Activated naive CD4-positive, alpha-beta T cell treated with anti-CD3 and anti-CD28 coated beads, Interleukin-2, amount 10 ng/mL, durations not matched to agents 7 days and 5 days (primary cell): ENCODE data around the gene LGR4.
"Not testable (repeated sequence)": the region's sequence is repeated elsewhere in the genome, so short reads cannot be mapped to it uniquely, and the experiment has no call there.

ENCODE experiments used
- CTCF ChIA-PET: fragments of 350-600 bp; sonication (Branson Sonifier 250); formaldehyde crosslinking; loops from one replicate; lab custom pipeline; 2021; ENCODE audit warnings: antibody characterized with exemption; lab: Charles Lee
- DNase-seq: peaks from one replicate; pipeline ENCODE4 v3.0.0-alpha.2; 2020
- H3K27ac Mint-ChIP-seq: one replicate; pipeline ENCODE4 v1.8.0; 2021; ENCODE audit warnings: mild to moderate bottlenecking, moderate library complexity, mixed read lengths
- H3K27me3 Mint-ChIP-seq: one replicate; pipeline ENCODE4 v1.8.0; 2021; ENCODE audit warnings: mild to moderate bottlenecking, mixed read lengths
- H3K36me3 Mint-ChIP-seq: one replicate; pipeline ENCODE4 v1.8.0; 2021; ENCODE audit warnings: mixed read lengths
- H3K4me1 Mint-ChIP-seq: one replicate; pipeline ENCODE4 v1.8.0; 2021; ENCODE audit warnings: mixed read lengths
- H3K4me3 Mint-ChIP-seq: one replicate; pipeline ENCODE4 v1.8.0; 2021; ENCODE audit warnings: mild to moderate bottlenecking, moderate library complexity, mixed read lengths
- H3K9me3 Mint-ChIP-seq: one replicate; pipeline ENCODE4 v1.8.0; 2021; ENCODE audit warnings: mixed read lengths

LGR4 gene

DNA sequence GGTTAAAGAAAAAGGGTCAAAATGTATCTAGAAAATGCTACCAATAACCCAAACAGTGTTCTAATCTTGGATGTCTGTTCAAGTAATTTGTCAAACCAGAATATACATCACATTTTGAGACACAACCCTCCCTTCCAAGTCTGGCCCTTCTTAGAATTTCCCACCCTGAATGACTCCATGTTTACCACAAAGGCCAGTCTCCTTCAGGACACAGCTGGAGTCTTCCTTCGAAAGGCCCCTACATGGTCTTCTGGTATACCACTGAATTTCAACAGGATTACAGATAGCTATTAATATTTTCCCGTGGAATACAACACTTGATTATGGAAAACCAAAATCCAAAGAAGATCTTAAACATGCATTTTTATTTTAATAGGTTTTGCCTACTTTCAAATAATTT, 119.8 kb downstream of the LGR4 start:
- H3K27ac Mint-ChIP-seq: no peak overlapping the region
- H3K4me3 Mint-ChIP-seq: no peak overlapping the region
- H3K4me1 Mint-ChIP-seq: no peaks in the 10 kb centered on the region
- DNase-seq: no peak
- H3K27me3 Mint-ChIP-seq: no peaks in the 10 kb centered on the region
- H3K9me3 Mint-ChIP-seq: no peaks in the 10 kb centered on the region
- H3K36me3 Mint-ChIP-seq: peaks cover 9% of the 10 kb centered on the region
- CTCF ChIA-PET: no interaction called here

- H3K4me3 Mint-ChIP-seq: no peak overlapping the region
- H3K36me3 Mint-ChIP-seq: peaks cover 9% of the 10 kb centered on the region
- no peaks in the 10 kb centered on the region for H3K4me1 Mint-ChIP-seq
- CTCF ChIA-PET: no interaction called here
- H3K27me3 Mint-ChIP-seq: no peaks in the 10 kb centered on the region
- no peak overlapping the region for H3K27ac Mint-ChIP-seq
- no peaks in the 10 kb centered on the region for H3K9me3 Mint-ChIP-seq
- no peak for DNase-seq
Measured at GRCh38 chr11:27350511-27350910, 122.1 kb downstream of the LGR4 start.

DNA sequence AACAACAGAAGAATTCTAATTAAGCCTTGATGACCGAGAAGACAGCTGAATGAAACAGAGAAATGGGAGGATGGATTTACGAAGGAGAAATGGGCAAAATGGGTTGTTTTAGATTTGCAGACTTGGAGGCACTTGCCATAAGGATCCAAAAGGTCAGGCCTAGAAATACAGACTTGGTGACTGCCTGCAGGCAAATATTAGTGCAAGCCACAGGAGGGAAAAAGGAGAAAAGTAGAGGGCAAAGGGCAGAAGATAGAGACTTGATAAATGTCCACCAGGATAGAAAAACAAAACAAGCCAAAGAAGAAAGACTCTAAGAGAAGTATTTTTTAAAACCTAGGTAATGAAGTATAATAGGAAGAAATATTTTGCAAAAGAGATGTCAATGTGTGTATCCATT, 122.7 kb downstream of the LGR4 start:
- Mint-ChIP-seq H3K27me3 (no peaks in the 10 kb centered on the region), H3K36me3 (peaks cover 10% of the 10 kb centered on the region), H3K4me3 (no peak overlapping the region), H3K9me3 (no peaks in the 10 kb centered on the region), H3K27ac (no peak overlapping the region), H3K4me1 (no peaks in the 10 kb centered on the region)
- DNase-seq: no peak
- CTCF ChIA-PET: no interaction called here

- Mint-ChIP-seq H3K9me3 (no peaks in the 10 kb centered on the region), H3K36me3 (peaks cover 10% of the 10 kb centered on the region), H3K27ac (no peak overlapping the region), H3K27me3 (no peaks in the 10 kb centered on the region), H3K4me3 (no peak overlapping the region), H3K4me1 (no peaks in the 10 kb centered on the region)
- DNase-seq: no peak
- CTCF ChIA-PET: no interaction called here
Measured at GRCh38 chr11:27348340-27348873, 124.2 kb downstream of the LGR4 start.

GRCh38 chr11:27347359-27348339, 124.9 kb downstream of the LGR4 start:
- H3K4me1 Mint-ChIP-seq: no peaks in the 10 kb centered on the region

DNA sequence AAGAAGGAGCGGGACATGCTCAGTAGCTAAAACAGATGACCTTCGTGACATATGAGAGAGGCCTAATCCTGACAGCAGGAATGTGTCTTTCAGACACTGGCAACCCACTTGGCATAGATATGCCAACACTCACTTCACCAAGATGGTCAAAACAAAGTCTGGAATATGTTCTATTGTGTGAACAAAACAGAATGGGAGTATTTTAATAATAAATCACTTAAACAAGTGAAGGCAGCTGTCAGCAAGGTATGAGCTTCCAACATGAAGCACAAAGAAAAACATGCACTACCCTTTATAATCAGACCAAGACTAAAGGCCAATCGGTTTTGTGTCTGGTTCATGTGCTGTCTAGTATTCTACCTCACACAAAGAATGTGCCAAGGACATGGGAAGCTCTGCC, 132.6 kb downstream of the LGR4 start:
- H3K27me3 Mint-ChIP-seq: no peaks in the 10 kb centered on the region
- DNase-seq: no peak
- no peak overlapping the region for H3K27ac Mint-ChIP-seq
- CTCF ChIA-PET: no interaction called here
- H3K36me3 Mint-ChIP-seq: peaks cover 2% of the 10 kb centered on the region
- no peaks in the 10 kb centered on the region for H3K9me3 Mint-ChIP-seq
- no peak overlapping the region for H3K4me3 Mint-ChIP-seq
- H3K4me1 Mint-ChIP-seq: no peaks in the 10 kb centered on the region

More at GRCh38 chr11:27347359-27348339, 124.9 kb downstream of the LGR4 start:
- Mint-ChIP-seq H3K36me3 (peaks cover 10% of the 10 kb centered on the region), H3K27ac (no peak overlapping the region), H3K4me3 (no peak overlapping the region), H3K9me3 (no peaks in the 10 kb centered on the region), H3K27me3 (no peaks in the 10 kb centered on the region)
- DNase-seq: no peak
- CTCF ChIA-PET: no interaction called here

GRCh38 chr11:27334764-27335163, 137.8 kb downstream of the LGR4 start:
- H3K9me3 Mint-ChIP-seq, H3K27ac Mint-ChIP-seq, DNase-seq, H3K4me1 Mint-ChIP-seq, H3K27me3 Mint-ChIP-seq, H3K4me3 Mint-ChIP-seq, CTCF ChIA-PET, H3K36me3 Mint-ChIP-seq: not testable (repeated sequence)

GRCh38 chr11:27331981-27332380, 140.6 kb downstream of the LGR4 start:
- Mint-ChIP-seq H3K9me3 (no peaks in the 10 kb centered on the region), H3K4me3 (no peak overlapping the region), H3K36me3 (no peaks in the 10 kb centered on the region), H3K27ac (no peak overlapping the region), H3K4me1 (no peaks in the 10 kb centered on the region), H3K27me3 (no peaks in the 10 kb centered on the region)
- no peak for DNase-seq
- CTCF ChIA-PET: no interaction called here

- H3K36me3 Mint-ChIP-seq: no peaks in the 10 kb centered on the region
- DNase-seq: no peak
- H3K4me1 Mint-ChIP-seq: no peaks in the 10 kb centered on the region
- no peak overlapping the region for H3K27ac Mint-ChIP-seq
- no peaks in the 10 kb centered on the region for H3K27me3 Mint-ChIP-seq
- CTCF ChIA-PET: no interaction called here
- H3K4me3 Mint-ChIP-seq: no peak overlapping the region
- H3K9me3 Mint-ChIP-seq: peaks cover 2% of the 10 kb centered on the region
Measured at GRCh38 chr11:27330633-27331270, 141.8 kb downstream of the LGR4 start.

- DNase-seq: no peak
- H3K9me3 Mint-ChIP-seq: peaks cover 2% of the 10 kb centered on the region
Measured at GRCh38 chr11:27329867-27330632, 142.5 kb downstream of the LGR4 start.

GRCh38 chr11:27328614-27329013, 144.0 kb downstream of the LGR4 start:
- Mint-ChIP-seq H3K4me1 (no peaks in the 10 kb centered on the region), H3K9me3 (peaks cover 2% of the 10 kb centered on the region), H3K36me3 (no peaks in the 10 kb centered on the region), H3K27me3 (no peaks in the 10 kb centered on the region), H3K27ac (no peak overlapping the region), H3K4me3 (no peak overlapping the region)
- CTCF ChIA-PET: no interaction called here
- DNase-seq: no peak

More at GRCh38 chr11:27329867-27330632, 142.5 kb downstream of the LGR4 start:
- Mint-ChIP-seq H3K27me3 (no peaks in the 10 kb centered on the region), H3K27ac (no peak overlapping the region), H3K4me3 (no peak overlapping the region), H3K36me3 (no peaks in the 10 kb centered on the region), H3K4me1 (no peaks in the 10 kb centered on the region)
- CTCF ChIA-PET: no interaction called here

DNA sequence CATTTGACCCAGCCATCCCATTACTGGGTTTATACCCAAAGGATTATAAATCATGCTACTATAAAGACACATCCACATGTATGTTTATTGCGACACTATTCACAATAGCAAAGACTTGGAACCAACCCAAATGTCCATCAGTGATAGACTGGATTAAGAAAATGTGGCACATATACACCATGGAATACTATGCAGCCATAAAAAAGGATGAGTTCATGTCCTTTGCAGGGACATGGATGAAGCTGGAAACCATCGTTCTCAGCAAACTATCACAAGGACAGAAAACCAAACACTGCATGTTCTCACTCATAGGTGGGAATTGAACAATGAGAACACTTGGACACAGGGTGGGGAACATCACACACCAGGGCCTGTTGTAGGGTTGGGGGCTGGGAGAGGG, 145.5 kb downstream of the LGR4 start:
- H3K27me3 Mint-ChIP-seq, DNase-seq, CTCF ChIA-PET, H3K9me3 Mint-ChIP-seq, H3K4me1 Mint-ChIP-seq, H3K4me3 Mint-ChIP-seq, H3K27ac Mint-ChIP-seq, H3K36me3 Mint-ChIP-seq: not testable (repeated sequence)

DNA sequence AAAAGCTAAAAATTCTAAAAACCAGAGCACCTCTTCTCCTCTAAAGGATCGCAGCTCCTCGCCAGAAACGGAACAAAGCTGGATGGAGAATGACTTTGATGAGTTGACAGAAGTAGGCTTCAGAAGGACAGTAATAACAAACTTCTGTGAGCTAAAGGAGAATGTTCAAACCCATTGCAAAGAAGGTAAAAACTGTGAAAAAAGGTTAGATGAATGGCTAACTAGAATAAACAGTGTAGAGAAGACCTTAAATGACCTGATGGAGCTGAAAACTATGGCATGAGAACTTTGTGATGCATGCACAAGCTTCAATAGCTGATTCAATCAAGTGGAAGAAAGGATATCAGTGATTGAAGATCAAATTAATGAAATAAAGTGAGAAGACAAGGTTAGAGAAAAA, 150.4 kb downstream of the LGR4 start:
- H3K36me3 Mint-ChIP-seq, H3K27ac Mint-ChIP-seq, H3K9me3 Mint-ChIP-seq, CTCF ChIA-PET, H3K27me3 Mint-ChIP-seq, DNase-seq, H3K4me3 Mint-ChIP-seq, H3K4me1 Mint-ChIP-seq: not testable (repeated sequence)

DNA sequence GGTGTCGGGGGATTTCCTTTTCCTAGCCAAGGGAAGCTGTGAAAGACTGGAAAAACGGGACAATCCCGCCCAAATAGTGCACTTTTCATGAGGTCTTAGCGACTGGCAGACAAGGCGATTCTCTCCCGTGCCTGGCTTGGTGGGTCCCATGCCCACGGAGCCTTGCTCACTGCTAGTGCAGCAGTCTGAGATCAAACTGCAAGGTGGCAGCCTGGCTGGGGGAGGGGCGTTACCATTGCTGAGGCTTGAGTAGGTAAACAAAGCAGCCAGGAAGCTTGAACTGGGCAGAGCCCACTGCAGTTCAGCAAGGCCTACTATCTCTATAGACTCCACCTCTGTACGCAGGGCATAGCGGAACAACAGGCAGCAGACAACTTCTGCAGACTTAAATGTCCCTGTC, 151.2 kb downstream of the LGR4 start:
- H3K27me3 Mint-ChIP-seq, H3K36me3 Mint-ChIP-seq, H3K4me3 Mint-ChIP-seq, DNase-seq, CTCF ChIA-PET, H3K4me1 Mint-ChIP-seq, H3K9me3 Mint-ChIP-seq, H3K27ac Mint-ChIP-seq: not testable (repeated sequence)
